ENCODE measurements around the gene PSMD2. TPM values are rescaled to one million over a fixed set of nuclear protein-coding genes. Genes with fewer than 3 reads are reported as not detected.
A peak's percentile ranks its signal among the peaks of the same experiment; 100 is the strongest.

The PSMD2 gene
- total RNA-seq, 2 donors from 2014 or later = 213 to 259 TPM

- peak; percentile 15 to 66 for TF ChIP-seq CTCF (IDR thresholded peaks at IDR 0.05)
- H3K27ac ChIP-seq = no peak overlapping the region
- H3K36me3 ChIP-seq = no peaks in the 10 kb centered on the region
- no peaks in the 10 kb centered on the region for H3K4me1 ChIP-seq
- DNase-seq (ENCODE audit: low spot score) = no peak
- H3K27me3 ChIP-seq = no peaks in the 10 kb centered on the region
- H3K9me3 ChIP-seq = no peaks in the 10 kb centered on the region
- H3K4me3 ChIP-seq = no peak overlapping the region
These were observed 9.6 kb upstream of the PSMD2 start for GRCh38 chr3:184289426-184289938.

DNA sequence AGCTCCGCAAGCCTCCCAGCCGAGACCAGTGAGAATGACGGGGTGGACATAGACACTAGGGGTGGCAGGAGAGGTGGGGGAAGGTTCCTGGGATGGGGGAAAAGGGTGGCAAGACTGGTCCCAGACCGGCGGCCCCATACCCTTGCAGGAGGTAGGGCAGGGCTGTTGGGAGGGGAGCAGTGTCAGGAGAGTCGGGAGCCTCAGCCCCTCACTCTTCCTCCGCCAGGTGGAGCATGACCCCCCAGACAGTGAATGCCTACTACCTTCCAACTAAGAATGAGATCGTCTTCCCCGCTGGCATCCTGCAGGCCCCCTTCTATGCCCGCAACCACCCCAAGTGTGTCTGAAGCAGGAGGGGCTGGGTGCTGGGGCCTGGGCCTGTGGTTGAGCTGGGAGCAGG is 8.7 kb upstream of the PSMD2 start:
- no peaks in the 10 kb centered on the region for H3K36me3 ChIP-seq
- TF ChIP-seq CTCF (IDR thresholded peaks at IDR 0.05) = no peak
- H3K9me3 ChIP-seq = no peaks in the 10 kb centered on the region
- H3K4me3 ChIP-seq = no peak overlapping the region
- H3K27ac ChIP-seq = no peak overlapping the region
- no peak for DNase-seq (ENCODE audit: low spot score)
- no peaks in the 10 kb centered on the region for H3K4me1 ChIP-seq
- no peaks in the 10 kb centered on the region for H3K27me3 ChIP-seq

DNA sequence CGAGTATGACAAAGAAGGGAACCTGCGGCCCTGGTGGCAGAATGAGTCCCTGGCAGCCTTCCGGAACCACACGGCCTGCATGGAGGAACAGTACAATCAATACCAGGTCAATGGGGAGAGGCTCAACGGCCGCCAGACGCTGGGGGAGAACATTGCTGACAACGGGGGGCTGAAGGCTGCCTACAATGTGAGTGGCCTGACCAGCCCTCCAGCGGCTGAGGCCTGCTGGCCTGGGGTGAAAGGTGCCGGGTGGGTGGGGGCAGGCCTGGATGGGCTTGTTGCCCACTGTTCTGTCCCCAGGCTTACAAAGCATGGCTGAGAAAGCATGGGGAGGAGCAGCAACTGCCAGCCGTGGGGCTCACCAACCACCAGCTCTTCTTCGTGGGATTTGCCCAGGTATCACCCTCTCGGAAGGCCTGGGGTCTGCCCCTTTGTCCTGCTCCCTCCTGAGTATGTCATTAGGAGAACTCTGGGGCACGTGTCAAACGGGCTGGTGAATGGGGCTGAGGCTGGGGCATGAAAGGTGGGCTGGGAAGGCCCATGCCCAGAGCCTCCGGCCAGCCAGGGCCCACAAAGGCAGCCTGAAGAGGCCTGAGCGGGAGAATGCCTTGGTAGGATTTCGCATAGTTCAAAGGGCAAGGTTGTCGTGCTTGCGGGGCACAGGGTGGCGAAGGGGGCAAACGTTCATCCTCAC is 7.8 kb upstream of the PSMD2 start:
- DNase-seq (ENCODE audit: low spot score) = no peak
- Histone ChIP-seq H3K9me3 (no peaks in the 10 kb centered on the region), H3K36me3 (no peaks in the 10 kb centered on the region), H3K4me1 (no peaks in the 10 kb centered on the region), H3K27me3 (no peaks in the 10 kb centered on the region), H3K4me3 (no peak overlapping the region), H3K27ac (no peak overlapping the region)
- TF ChIP-seq CTCF (IDR thresholded peaks at IDR 0.05) = no peak

GRCh38 chr3:184291738-184292445 is 7.1 kb upstream of the PSMD2 start:
- H3K27me3 ChIP-seq = no peaks in the 10 kb centered on the region
- no peak overlapping the region for H3K27ac ChIP-seq
- no peaks in the 10 kb centered on the region for H3K4me1 ChIP-seq
- no peak overlapping the region for H3K4me3 ChIP-seq
- no peak for TF ChIP-seq CTCF (IDR thresholded peaks at IDR 0.05)
- H3K36me3 ChIP-seq = no peaks in the 10 kb centered on the region
- no peak for DNase-seq (ENCODE audit: low spot score)
- H3K9me3 ChIP-seq = no peaks in the 10 kb centered on the region

- no peaks in the 10 kb centered on the region for H3K9me3 ChIP-seq
- peaks cover 6% of the 10 kb centered on the region for H3K36me3 ChIP-seq
- H3K4me1 ChIP-seq = peaks cover 0 to 19% of the 10 kb centered on the region in 2 donors
- H3K27ac ChIP-seq = no peak overlapping the region
- no peak overlapping the region for H3K4me3 ChIP-seq
- H3K27me3 ChIP-seq = no peaks in the 10 kb centered on the region
- no peak for DNase-seq (ENCODE audit: low spot score)
- TF ChIP-seq CTCF (IDR thresholded peaks at IDR 0.05) = no peak
These were observed 3.3 kb upstream of the PSMD2 start for GRCh38 chr3:184295771-184296170.
